Gastrocnemius medialis (tissue), 4 donors: Measurements from ENCODE around the gene MAP7. TPM values are rescaled to one million over a fixed set of nuclear protein-coding genes. Genes with fewer than 3 reads are reported as not detected.

Source experiments
- ATAC-seq, 2 donors: fragments of 150-250 bp; one replicate each; pipeline ENCODE4 v1.9.1; 2016
- DNase-seq, 2 donors: peaks; one replicate each; pipeline ENCODE4 v3.0.0-alpha.2; 2019
- H3K27ac ChIP-seq, 4 donors: fragments of 200-600 bp; sonication (generic); 1 replicate in 1 of 4; 2 replicates in 3 of 4; pipeline ENCODE4 v1.5.1; 2016 to 2018; ENCODE audit warnings: mild to moderate bottlenecking in 2 of 4, moderate library complexity in 1 of 4
- H3K27me3 ChIP-seq, 3 donors: fragments of 200-600 bp; sonication (generic) in 2 of 3; 1 replicate in 1 of 3; 2 replicates in 2 of 3; pipeline versions ENCODE4 v1.5.1 to v1.6.0; 2016 to 2019; ENCODE audit warnings: mild to moderate bottlenecking in 1 of 3, moderate library complexity in 1 of 3
- H3K36me3 ChIP-seq, 2 donors: fragments of 200-600 bp; sonication (generic) in 1 of 2; one replicate each; pipeline ENCODE4 v1.5.1; 2017 to 2018
- H3K4me1 ChIP-seq, 2 donors: fragments of 200-600 bp; sonication (generic) in 1 of 2; one replicate each; pipeline ENCODE4 v1.5.1; 2016 to 2017; ENCODE audit warnings: mild to moderate bottlenecking in 2 of 2
- H3K4me3 ChIP-seq, 4 donors: fragments of 200-600 bp; sonication (generic) in 3 of 4; 1 replicate in 1 of 4; 2 replicates in 3 of 4; pipeline ENCODE4 v1.5.1; 2016 to 2019; ENCODE audit warnings: mild to moderate bottlenecking in 2 of 4
- H3K9me3 ChIP-seq, 3 donors: fragments of 200-600 bp; sonication (generic) in 2 of 3; 1 replicate in 1 of 3; 2 replicates in 2 of 3; pipeline ENCODE4 v1.5.1; 2016 to 2019
- CTCF ChIP-seq, 5 experiments: fragments of 450-650 bp in 3 of 5; fragments of 200-600 bp in 2 of 5; sonication (generic) in 2 of 5; IDR thresholded peaks in 4 of 5; conservative IDR thresholded peaks in 1 of 5; 1 replicate in 4 of 5; 2 replicates in 1 of 5; pipeline ENCODE4 v1.5.1; 2016 to 2019; ENCODE audit warnings: antibody characterized with exemption in 5 of 5, mild to moderate bottlenecking in 3 of 5, moderate library complexity in 3 of 5
- POLR2A ChIP-seq, 2 donors: fragments of 450-650 bp; IDR thresholded peaks; one replicate each; pipeline ENCODE4 v1.6.1; 2017; ENCODE audit warnings: antibody characterized with exemption in 2 of 2, mild to moderate bottlenecking in 2 of 2, moderate library complexity in 2 of 2
- in situ Hi-C, 4 donors: fragments of 200-750 bp; cut with MboI; loops; one replicate each; pipeline versions ENCODE4 v1.15.0 to v1.8.0; 2017; ENCODE audit warnings: low sequenced_read_pairs in 4 of 4
- intact Hi-C: fragments of 100-400 bp; cut with DNase I; formaldehyde crosslinking; loops from one replicate; pipeline ENCODE4 v1.15.1; 2023; ENCODE audit warnings: low total_unique reads
- total RNA-seq, 4 donors: library from RNA; depleted of rRNA; stranded (reverse); fragments of >200 nt; gene quantifications; one replicate each; pipeline versions ENCODE4 v1.1.0 to v1.2.3, GENCODE V29; 2016

MAP7 gene
- total RNA-seq, 4 donors from 2014 or later = 0.22 to 0.56 (median 0.39) TPM

- Histone ChIP-seq H3K4me3 (no peak overlapping the region), H3K27ac (no peak overlapping the region), H3K9me3 (no peaks in the 10 kb centered on the region), H3K36me3 (no peaks in the 10 kb centered on the region), H3K4me1 (no peaks in the 10 kb centered on the region), H3K27me3 (no peaks in the 10 kb centered on the region)
- no peak for DNase-seq
- intact Hi-C loops (loop anchor here (2.0 kb wide), 2 partner anchors 67 to 811 kb away; partner anchors contain the start of gene MTFR2), in situ Hi-C loops (no loop called here)
- TF ChIP-seq POLR2A (IDR thresholded peaks at IDR 0.05) (no peak), CTCF (IDR thresholded peaks at IDR 0.05 in 4 of 5, conservative IDR thresholded peaks at IDR 0.05 in 1 of 5) (no peak)
- ATAC-seq = no peak
These were observed 232.3 kb downstream of the MAP7 start for GRCh38 chr6:136317971-136318370.

GRCh38 chr6:136317021-136317694 lies 233.1 kb downstream of the MAP7 start:
- no peaks in the 10 kb centered on the region for H3K4me1 ChIP-seq
- no peak overlapping the region for H3K4me3 ChIP-seq
- intact Hi-C loops = loop anchor here (2.0 kb wide), 2 partner anchors 66 to 810 kb away; partner anchors contain the start of gene MTFR2
- no peaks in the 10 kb centered on the region for H3K9me3 ChIP-seq
- peak; percentile 85 to 92 for ATAC-seq
- no peaks in the 10 kb centered on the region for H3K27me3 ChIP-seq
- H3K36me3 ChIP-seq = no peaks in the 10 kb centered on the region
- in situ Hi-C loops = no loop called here
- TF ChIP-seq CTCF (IDR thresholded peaks at IDR 0.05 in 4 of 5, conservative IDR thresholded peaks at IDR 0.05 in 1 of 5) (peak; percentile 50 to 84 (median 69)), POLR2A (IDR thresholded peaks at IDR 0.05) (no peak)
- no peak overlapping the region for H3K27ac ChIP-seq
- DNase-seq = peak in 1 of 2 donors; percentile 23

DNA sequence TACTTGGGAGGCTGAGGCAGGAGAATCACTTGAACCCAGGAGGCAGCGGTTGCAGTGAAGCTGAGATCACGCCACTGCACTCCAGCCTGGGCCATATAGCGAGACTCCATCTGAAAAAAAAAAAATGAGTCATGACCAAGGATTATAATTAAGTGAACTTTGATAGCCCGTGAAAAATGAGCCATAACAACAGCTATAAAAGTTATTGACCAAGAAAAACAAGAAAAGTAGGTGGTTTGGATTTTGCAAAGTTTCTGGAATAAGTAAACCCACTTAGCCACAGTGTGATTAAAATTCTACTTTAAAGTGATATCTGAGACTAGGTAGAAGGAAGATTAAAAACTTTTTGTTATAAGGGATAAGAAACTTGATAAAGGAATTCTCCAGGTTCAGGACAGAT lies 234.6 kb downstream of the MAP7 start:
- in situ Hi-C loops (no loop called here), intact Hi-C loops (no loop called here)
- ATAC-seq = no peak
- Histone ChIP-seq H3K27ac (no peak overlapping the region), H3K4me3 (no peak overlapping the region), H3K9me3 (no peaks in the 10 kb centered on the region), H3K27me3 (no peaks in the 10 kb centered on the region), H3K4me1 (no peaks in the 10 kb centered on the region), H3K36me3 (no peaks in the 10 kb centered on the region)
- TF ChIP-seq POLR2A (IDR thresholded peaks at IDR 0.05) (no peak), CTCF (IDR thresholded peaks at IDR 0.05 in 4 of 5, conservative IDR thresholded peaks at IDR 0.05 in 1 of 5) (no peak)
- DNase-seq = no peak

DNA sequence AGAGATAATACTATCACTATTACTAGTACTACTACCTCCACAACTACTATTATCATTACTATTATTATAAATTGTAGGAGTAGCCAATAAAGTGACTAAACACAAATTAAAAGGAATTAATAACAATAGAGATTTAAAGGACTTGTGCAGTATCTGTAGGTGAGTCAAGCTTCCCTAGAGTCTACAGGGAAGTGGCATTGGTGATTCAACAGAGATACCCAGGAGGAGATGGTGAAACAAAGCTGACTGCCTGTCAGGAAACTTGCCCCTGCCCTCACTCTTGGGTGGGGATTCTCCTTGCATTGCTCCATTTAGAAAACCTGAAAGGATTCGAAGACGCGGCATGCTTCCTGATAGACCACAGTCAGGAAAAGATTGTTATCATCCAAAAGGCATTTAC lies 237.2 kb downstream of the MAP7 start:
- ATAC-seq (no peak), DNase-seq (no peak)
- Histone ChIP-seq H3K4me1 (no peaks in the 10 kb centered on the region), H3K36me3 (no peaks in the 10 kb centered on the region), H3K27me3 (no peaks in the 10 kb centered on the region), H3K9me3 (no peaks in the 10 kb centered on the region), H3K4me3 (no peak overlapping the region), H3K27ac (no peak overlapping the region)
- intact Hi-C loops (no loop called here), in situ Hi-C loops (no loop called here)
- TF ChIP-seq CTCF (IDR thresholded peaks at IDR 0.05 in 4 of 5, conservative IDR thresholded peaks at IDR 0.05 in 1 of 5) = no peak
- TF ChIP-seq POLR2A (IDR thresholded peaks at IDR 0.05) = no peak
